Measurements from ENCODE around the gene GJD2. TPM values are rescaled to one million over a fixed set of nuclear protein-coding genes. Genes with fewer than 3 reads are reported as not detected.

GJD2 gene
- polyA plus RNA-seq, 1 of the 3 experiments (the other 2 are of a cell fraction) = not detected

GRCh38 chr15:34791701-34792100 lies 36.9 kb upstream of the GJD2 start:
- WGBS (ENCODE audit: low lambda C conversion rate) = 39% methylated on average over 3 of the region's 3 CpGs
- Histone ChIP-seq H3K9ac (no peak overlapping the region), H3K27ac (ENCODE audit: low read depth in 2 of 2, low read length in 1 of 2) (no peak overlapping the region)

GRCh38 chr15:34790121-34790520 lies 35.3 kb upstream of the GJD2 start:
- POLR2A ChIA-PET = interaction anchor here (0.5 kb wide), 1 partner anchor 280 kb away, joined by 3 read pairs; no protein-coding TSS in a partner anchor
- Histone ChIP-seq H3K27me3 (ENCODE audit: insufficient read depth) (peaks cover 5% of the 10 kb centered on the region; the same call in 1 of the 2 replicates), H3K9me3 (no peaks in the 10 kb centered on the region), H3K9ac (no peak overlapping the region), H3K36me3 (replicated peaks in 1 of 2; ENCODE audit: control insufficient read depth in 1 of 2, insufficient read depth in 2 of 2, low read length in 1 of 2) (no peaks in the 10 kb centered on the region), H3K27ac (ENCODE audit: low read depth in 2 of 2, low read length in 1 of 2) (no peak overlapping the region), H4K20me1 (ENCODE audit: insufficient read depth) (no peaks in the 10 kb centered on the region), H3K4me2 (no peak overlapping the region), H3K4me3 (ENCODE audit: low read depth in 2 of 2, low read length in 1 of 2) (no peak overlapping the region), H3K9me2 (no peaks in the 10 kb centered on the region), H2AFZ (ENCODE audit: low read depth) (no peak overlapping the region), H3K4me1 (ENCODE audit: control insufficient read depth in 1 of 2, insufficient read depth in 2 of 2, low read depth in 1 of 2, low read length in 1 of 2) (no peaks in the 10 kb centered on the region), H3K79me2 (ENCODE audit: insufficient read depth) (no peaks in the 10 kb centered on the region), H3F3A (replicated peaks; ENCODE audit: insufficient read depth) (no peaks in the 10 kb centered on the region)
- WGBS (ENCODE audit: low lambda C conversion rate) = 57% methylated on average over 6 of the region's 6 CpGs
- CTCF ChIA-PET = interaction anchor here (1.1 kb wide), 1 partner anchor 82 kb away, joined by 3 read pairs; no protein-coding TSS in a partner anchor
- no peak for DNase-seq
- TF ChIP-seq GABPA (IDR thresholded peaks at IDR 0.05; ENCODE audit: low read depth) = no peak
- TF ChIP-seq IRF3 (IDR thresholded peaks at IDR 0.05; ENCODE audit: low read depth, low read length) = no peak
- TF ChIP-seq YY1 (IDR thresholded peaks at IDR 0.05; ENCODE audit: low read depth) = no peak
- TF ChIP-seq SIN3A (IDR thresholded peaks at IDR 0.05; ENCODE audit: borderline replicate concordance, low read depth, low read length) = no peak
- no peak for TF ChIP-seq EZH2phosphoT487 (IDR thresholded peaks at IDR 0.05; ENCODE audit: borderline replicate concordance, low read depth)

More at GRCh38 chr15:34791701-34792100, 36.9 kb upstream of the GJD2 start:
- Histone ChIP-seq H3K4me1 (ENCODE audit: control insufficient read depth in 1 of 2, insufficient read depth in 2 of 2, low read depth in 1 of 2, low read length in 1 of 2) (no peaks in the 10 kb centered on the region), H3K36me3 (replicated peaks in 1 of 2; ENCODE audit: control insufficient read depth in 1 of 2, insufficient read depth in 2 of 2, low read length in 1 of 2) (no peaks in the 10 kb centered on the region), H3K4me3 (ENCODE audit: low read depth in 2 of 2, low read length in 1 of 2) (no peak overlapping the region), H3K9me2 (no peaks in the 10 kb centered on the region), H3K27me3 (ENCODE audit: insufficient read depth) (peaks cover 5% of the 10 kb centered on the region; the same call in 1 of the 2 replicates), H2AFZ (ENCODE audit: low read depth) (no peak overlapping the region), H3K4me2 (no peak overlapping the region), H3K9me3 (no peaks in the 10 kb centered on the region), H3K79me2 (ENCODE audit: insufficient read depth) (no peaks in the 10 kb centered on the region), H4K20me1 (ENCODE audit: insufficient read depth) (no peaks in the 10 kb centered on the region), H3F3A (replicated peaks; ENCODE audit: insufficient read depth) (no peaks in the 10 kb centered on the region)
- CTCF ChIA-PET = interaction anchor here (0.8 to 1.2 kb wide), 2 partner anchors 20 to 83 kb away, joined by 3 read pairs; no protein-coding TSS in a partner anchor
- TF ChIP-seq RXRA (IDR thresholded peaks at IDR 0.05; ENCODE audit: borderline replicate concordance, low read depth) = no peak
- no peak for DNase-seq
- POLR2A ChIA-PET = no interaction called here

GRCh38 chr15:34789326-34789725 lies 34.5 kb upstream of the GJD2 start:
- Histone ChIP-seq H3K36me3 (replicated peaks in 1 of 2; ENCODE audit: control insufficient read depth in 1 of 2, insufficient read depth in 2 of 2, low read length in 1 of 2) (no peaks in the 10 kb centered on the region), H3K9me3 (no peaks in the 10 kb centered on the region), H3K27me3 (ENCODE audit: insufficient read depth) (peaks cover 5% of the 10 kb centered on the region; the same call in 1 of the 2 replicates), H3K4me3 (ENCODE audit: low read depth in 2 of 2, low read length in 1 of 2) (no peak overlapping the region), H2AFZ (ENCODE audit: low read depth) (no peak overlapping the region), H3K4me1 (ENCODE audit: control insufficient read depth in 1 of 2, insufficient read depth in 2 of 2, low read depth in 1 of 2, low read length in 1 of 2) (no peaks in the 10 kb centered on the region), H3K9me2 (no peaks in the 10 kb centered on the region), H3K79me2 (ENCODE audit: insufficient read depth) (no peaks in the 10 kb centered on the region), H3K4me2 (no peak overlapping the region), H3F3A (replicated peaks; ENCODE audit: insufficient read depth) (no peaks in the 10 kb centered on the region), H3K9ac (no peak overlapping the region), H4K20me1 (ENCODE audit: insufficient read depth) (no peaks in the 10 kb centered on the region), H3K27ac (ENCODE audit: low read depth in 2 of 2, low read length in 1 of 2) (no peak overlapping the region)
- POLR2A ChIA-PET = interaction anchor here (0.5 kb wide), 1 partner anchor 281 kb away, joined by 3 read pairs; no protein-coding TSS in a partner anchor
- TF ChIP-seq NFIC (IDR thresholded peaks at IDR 0.05; ENCODE audit: borderline replicate concordance) (no peak), TCF12 (IDR thresholded peaks at IDR 0.05) (no peak)
- 60% methylated on average over 7 of the region's 7 CpGs for WGBS (ENCODE audit: low lambda C conversion rate)
- DNase-seq = no peak
- CTCF ChIA-PET = no interaction called here
